CD4-positive, alpha-beta T cell treated with Interleukin-12 subunit alpha and Interleukin-12 subunit beta, for 1 hour (primary cell): ENCODE measurements around the gene MTX2.
"Not testable (repeated sequence)": the region's sequence is repeated elsewhere in the genome, so short reads cannot be mapped to it uniquely, and the experiment has no call there.

Source experiments
- DNase-seq: peaks from one replicate; pipeline ENCODE4 v3.0.0-alpha.2; 2020

The MTX2 gene

GRCh38 chr2:176291335-176291734, 22.1 kb downstream of the MTX2 start:
- no peak for DNase-seq

GRCh38 chr2:176291809-176292283, 22.6 kb downstream of the MTX2 start:
- no peak for DNase-seq

- no peak for DNase-seq
Observed at GRCh38 chr2:176292608-176293007, 23.4 kb downstream of the MTX2 start.

- DNase-seq, result no peak
Observed at GRCh38 chr2:176293334-176293733, 24.1 kb downstream of the MTX2 start.

DNA sequence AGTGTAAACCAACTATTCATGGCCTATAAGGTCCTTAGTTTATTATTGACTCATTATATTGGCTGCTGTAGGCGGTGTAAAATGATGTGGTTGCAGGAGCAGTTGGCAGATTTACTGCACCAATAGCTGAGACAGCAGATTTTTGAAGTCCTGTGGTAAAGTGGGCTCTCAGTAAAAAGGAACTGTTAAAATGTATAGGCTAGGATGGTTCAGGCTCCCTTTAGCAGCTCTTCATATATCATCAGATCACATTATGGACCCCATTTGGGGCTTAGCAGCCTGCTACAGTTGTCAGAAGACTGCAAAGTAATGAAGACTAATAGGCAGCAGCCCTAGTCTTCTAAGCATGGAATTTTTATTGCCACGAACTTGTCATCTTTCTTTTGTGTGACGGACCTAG, 27.8 kb downstream of the MTX2 start:
- no peak for DNase-seq

DNA sequence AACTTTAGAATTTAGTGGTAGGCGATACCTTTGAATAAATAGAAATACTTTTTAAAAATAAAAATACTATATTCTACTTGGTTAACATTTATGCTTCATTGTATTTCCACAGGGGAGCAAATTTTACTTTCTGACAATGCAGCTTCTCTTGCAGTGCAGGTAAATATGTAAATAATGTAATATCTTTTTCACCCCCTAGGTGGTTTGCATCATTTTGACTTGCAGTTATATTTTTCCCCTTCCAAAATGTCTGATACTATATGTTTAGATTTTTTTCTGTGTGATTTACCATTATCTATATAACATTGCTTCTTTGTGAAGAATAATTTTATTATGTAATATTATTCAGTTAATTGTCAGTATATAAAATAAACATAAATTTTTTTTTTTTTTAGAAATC, 28.5 kb downstream of the MTX2 start:
- DNase-seq, result no peak

DNA sequence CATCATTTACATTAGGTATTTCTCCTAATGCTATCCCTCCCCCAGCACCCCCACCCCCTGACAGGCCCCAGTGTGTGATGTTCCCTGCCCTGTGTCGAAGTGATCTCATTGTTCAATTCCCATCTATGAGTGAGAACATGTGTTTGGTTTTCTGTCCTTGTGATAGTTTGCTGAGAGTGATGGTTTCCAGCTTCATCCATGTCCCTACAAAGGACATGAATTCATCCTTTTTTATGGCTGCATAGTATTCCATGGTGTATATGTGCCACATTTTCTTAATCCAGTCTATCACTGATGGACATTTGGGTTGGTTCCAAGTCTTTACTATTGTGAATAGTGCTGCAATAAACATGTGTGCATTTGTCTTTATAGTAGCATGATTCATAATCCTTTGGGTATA, 36.8 kb downstream of the MTX2 start:
- not testable (repeated sequence) for DNase-seq

GRCh38 chr2:176317199-176317598, 48.0 kb downstream of the MTX2 start:
- no peak for DNase-seq

DNA sequence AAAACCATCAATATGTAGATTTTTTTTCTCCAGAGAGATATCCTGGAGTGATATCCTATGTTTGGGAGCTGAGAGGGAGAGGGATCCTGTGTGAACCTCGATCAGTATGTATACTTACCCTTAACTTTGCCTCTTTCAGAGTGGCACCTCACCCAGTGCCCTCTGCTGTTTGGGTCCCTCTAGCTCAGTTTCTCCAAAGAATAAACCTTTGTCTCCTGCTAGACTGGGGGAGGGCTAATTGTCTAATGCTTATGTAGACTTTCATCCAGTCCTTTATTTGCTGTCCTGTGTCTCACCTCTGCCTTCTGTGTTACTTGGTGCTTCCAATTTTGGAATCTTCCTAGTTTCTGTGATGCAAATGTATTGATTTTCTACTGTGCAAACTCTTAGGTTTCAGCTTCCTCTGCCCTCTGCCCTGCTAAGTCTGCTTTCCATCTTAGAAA, 48.4 kb downstream of the MTX2 start:
- DNase-seq, result no peak

DNA sequence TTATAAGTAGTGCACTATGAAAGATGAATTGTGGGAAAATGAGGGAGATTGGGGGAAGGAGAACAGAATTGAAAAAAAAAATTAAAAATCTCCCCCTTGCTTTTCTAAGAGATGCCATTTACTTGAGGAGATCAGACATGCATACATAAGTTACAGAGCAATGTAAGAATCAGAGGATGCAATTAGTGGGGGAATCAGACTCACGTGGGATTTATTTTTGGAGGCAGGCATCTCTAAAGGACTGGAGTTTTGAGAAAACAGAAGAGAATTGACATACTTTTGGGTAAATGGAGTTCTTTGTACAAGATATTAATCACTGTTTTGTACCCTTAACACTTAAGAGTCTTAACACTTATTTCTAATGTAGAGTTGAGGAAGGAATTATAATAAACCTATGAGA, 52.7 kb downstream of the MTX2 start:
- no peak for DNase-seq

- no peak for DNase-seq
Observed at GRCh38 chr2:176324862-176325261, 55.6 kb downstream of the MTX2 start.

GRCh38 chr2:176325732-176326131, 56.5 kb downstream of the MTX2 start:
- no peak for DNase-seq

GRCh38 chr2:176328149-176328548, 58.9 kb downstream of the MTX2 start:
- DNase-seq, result no peak

DNA sequence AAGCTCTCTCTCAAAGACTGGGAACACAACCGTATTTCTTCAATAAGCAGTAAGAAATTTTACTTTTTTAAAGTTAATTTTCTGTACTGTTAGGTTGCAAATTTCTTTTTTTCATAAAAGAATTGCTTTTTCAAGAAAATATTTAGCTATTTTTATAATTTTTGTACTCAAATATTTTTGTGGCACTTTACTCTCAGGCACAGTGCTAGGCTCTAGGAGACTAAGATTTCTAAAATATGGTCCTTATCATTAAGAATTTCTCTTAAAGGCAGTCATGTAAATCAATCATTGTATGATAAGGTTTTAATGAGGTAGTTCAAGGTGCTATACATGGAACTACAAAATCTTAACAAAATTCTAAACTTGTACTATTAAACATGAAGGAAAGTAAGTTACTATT, 61.4 kb downstream of the MTX2 start:
- no peak for DNase-seq

DNA sequence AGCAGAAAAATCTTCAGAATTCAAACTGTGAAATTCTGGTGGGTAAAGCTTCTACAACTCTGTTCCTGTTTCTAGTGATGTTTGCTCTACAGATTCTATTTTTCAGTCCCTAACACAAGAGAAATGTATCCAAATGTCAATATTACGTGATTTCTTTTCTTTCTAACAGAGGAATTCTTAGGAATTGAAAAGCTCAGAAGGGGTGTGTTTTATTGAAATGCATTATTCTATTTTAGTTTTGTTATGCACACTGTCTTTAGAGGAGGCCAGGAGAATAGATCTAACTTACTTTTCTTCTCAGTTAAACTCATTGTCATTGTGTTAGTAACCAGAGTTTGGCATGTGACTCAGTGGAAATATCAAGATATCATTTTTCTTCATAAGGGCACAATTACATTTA, 62.4 kb downstream of the MTX2 start:
- DNase-seq, result no peak

DNA sequence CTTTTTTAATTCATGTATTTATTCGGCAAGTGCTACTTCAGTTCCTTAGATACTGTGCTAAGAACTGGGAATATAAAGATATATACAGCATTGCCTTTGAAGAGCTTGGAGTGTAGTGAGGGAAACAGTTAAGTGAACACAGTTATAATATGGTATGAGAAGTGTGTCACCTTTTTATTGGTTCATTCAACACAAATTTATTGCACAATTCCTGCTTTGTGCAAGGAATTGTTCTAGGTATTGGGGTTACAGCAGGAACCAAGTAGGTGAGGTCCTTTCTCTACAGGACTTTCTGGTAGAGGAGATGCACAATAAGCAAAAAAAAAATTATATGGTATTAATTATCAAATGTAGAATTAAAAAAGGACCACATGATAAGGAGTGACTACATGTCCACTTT, 65.5 kb downstream of the MTX2 start:
- DNase-seq, result no peak

- DNase-seq, result no peak
Observed at GRCh38 chr2:176338395-176338794, 69.2 kb downstream of the MTX2 start.

GRCh38 chr2:176339208-176339607, 70.0 kb downstream of the MTX2 start:
- DNase-seq, result no peak

DNA sequence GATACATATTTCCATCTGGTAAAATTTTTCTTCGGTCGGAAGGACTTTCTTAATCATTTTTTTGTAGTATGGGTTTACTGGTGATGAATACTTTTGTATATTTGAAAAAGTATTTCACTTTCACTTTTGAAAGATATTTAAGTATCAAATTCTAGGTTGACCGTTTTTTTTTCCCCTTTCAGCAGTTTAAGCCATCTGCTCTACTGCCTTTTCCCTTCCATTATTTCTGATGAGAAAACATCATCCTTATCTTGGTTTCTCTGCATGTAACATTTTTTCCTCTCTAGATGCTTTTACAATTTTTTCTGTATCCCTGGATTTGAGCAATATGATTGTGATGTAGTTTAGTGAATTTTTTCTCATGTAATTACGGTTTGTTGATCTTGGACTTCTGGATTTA, 87.0 kb downstream of the MTX2 start:
- no peak for DNase-seq

DNA sequence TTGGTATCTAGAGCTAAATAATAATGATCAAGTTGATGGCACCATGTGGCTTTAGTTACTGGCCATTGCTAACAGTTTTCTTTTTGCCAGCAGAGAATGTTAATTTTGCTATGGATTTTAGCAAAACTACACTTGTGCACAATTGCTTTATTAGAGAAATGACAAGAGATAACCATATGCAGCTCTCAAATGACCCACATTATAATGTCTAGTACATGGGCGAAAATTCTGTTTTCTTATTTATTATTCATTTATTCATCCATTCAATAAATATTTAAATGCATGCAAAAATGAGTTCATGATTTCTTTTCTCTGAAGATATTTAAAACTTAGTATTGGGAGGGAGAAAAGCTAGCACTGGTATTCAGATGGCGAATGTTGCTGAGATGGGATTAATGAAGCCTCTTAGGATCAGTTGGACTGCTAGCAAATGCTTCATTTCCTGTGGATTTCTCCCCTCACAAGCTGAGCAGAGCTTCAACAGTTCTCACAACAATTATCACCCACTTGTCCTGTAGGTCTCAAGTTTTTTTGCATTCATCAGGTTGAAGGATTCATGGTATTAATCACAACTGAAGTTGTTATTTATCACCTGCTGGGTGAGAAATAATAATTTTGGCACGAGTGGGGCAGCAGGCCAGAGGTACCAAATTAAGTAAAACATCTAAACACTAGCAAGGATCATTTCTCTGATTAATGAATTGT, 95.2 kb downstream of the MTX2 start:
- no peak for DNase-seq

DNA sequence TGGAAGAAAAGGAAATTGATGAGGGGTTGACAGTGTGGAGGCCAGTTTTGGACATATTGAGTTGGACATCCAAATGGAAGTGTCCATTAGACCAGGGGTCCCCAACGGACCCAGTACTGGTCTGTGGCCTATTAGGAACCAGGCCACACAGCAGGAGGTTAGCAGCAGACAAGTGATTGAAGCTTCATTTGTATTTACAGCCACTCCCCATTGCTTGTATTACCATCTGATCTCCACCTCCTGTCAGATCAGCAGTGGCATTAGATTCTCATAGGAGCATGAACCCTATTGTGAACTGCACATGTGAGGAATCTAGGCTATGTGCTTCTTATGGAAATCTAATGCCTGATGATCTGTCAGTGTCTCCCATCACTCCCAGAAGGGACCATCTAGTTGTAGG, 99.1 kb downstream of the MTX2 start:
- DNase-seq, result no peak

GRCh38 chr2:176370467-176371171, 101.4 kb downstream of the MTX2 start:
- no peak for DNase-seq

DNA sequence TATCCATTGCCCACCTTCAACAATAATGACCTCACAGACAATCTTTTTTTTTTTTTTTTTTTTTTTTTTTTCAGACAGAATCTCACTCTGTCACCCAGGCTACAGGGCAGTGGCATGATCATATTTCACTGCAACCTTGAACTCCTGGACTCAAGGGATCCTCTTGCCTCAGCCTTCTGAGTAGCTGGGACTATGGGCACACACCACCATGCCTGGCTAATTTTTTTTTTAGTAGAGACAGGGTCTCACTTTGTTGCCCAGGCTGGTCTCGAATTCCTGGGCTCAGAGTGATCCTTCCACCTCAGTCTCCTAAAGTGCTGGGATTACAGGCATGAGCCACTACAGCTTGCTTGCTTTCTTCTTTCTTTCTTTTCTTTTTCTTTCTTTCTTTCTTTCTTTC, 103.9 kb downstream of the MTX2 start:
- not testable (repeated sequence) for DNase-seq

DNA sequence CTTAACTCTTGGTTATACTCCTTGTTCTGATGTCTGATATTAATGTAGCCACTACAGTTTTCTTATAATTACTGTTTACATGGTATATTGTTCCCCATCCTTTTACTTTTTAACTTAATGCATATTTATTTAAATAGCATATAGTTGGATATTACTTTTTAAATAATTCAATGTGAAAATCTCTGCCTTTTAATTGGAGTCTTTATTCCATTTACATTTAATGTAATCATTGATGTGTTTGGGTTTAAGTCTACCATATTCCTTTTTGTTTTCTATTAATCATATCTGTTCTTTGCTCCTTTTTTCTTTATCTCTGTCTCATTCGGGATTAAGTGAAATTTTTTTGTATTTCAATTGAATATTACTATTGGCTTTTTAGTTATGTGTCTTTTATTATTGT, 109.1 kb downstream of the MTX2 start:
- no peak for DNase-seq

DNA sequence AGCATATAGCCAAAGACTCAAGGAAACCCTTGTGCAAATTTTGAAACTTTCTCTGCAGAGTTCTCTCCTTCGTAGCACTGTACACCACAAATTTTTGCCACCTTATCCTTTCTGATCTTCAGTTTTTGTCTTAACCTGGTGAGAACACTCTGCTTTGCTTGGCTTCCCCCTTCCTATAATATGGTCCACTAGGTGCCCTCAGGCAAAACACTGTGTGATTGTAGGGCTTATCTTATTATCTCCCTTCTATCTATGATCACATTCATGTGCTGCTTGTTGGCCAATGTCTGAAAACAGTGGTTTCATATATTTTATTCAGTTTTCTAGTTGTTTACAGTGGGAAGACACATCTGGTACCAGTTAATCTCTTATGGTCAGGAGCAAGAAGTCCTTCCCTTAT, 111.1 kb downstream of the MTX2 start:
- DNase-seq, result no peak
